ENCODE data around the gene MBIP.

DNA sequence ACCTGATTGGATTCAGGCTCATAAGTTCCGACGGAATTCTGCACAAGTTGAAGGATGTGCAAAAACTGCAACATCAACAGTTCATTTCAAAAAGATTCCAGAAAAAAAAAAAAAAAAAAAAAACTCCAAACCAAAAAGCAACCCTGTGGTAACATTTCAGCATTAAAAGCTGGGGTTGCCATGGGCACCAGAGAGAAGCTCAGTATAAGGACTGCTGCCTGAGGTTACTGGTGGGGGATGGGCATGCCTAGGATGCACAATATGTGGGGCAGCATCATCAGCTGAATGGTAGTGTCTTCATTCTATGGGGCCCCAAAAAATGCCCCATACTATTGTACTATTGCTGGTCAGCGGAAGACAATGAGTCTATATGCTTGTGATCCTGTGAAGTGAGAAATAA is 44.7 kb downstream of the MBIP start:
- TF ChIP-seq POLR2A (IDR thresholded peaks at IDR 0.05; ENCODE audit: low read length) (no peak), GATA1 (IDR thresholded peaks at IDR 0.05; ENCODE audit: low read depth, low read length) (no peak)

Measured in erythroblast (primary cell).